Endothelial cell of hepatic sinusoid (primary cell): ENCODE measurements around the gene STRIT1.

Experiments used
- in situ Hi-C: cut with HindIII; loops from 2 replicates; pipeline ENCODE4 v1.10.0; 2017; ENCODE audit warnings: low sequenced_read_pairs

STRIT1 gene

DNA sequence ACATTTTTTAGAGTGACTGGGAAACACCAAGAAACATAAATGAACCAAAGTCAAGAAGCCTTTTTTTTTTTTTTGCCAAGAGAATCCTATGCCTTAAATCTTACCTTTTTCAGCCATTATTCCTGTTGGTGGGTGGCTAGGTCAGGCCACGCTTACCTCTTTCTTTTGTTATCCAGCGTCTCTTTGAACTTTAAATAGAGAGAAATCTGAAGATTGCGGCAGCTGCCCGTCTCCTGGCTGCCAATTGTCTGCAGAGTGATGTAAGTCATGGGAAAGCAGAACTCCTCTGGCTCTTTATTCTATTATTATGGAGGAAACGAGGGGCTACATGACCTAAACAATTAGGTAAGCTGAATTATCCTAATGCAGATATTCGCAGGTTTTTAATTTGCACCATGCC is at the start of gene STRIT1:
Gene STRIT1 (minus strand): TSS at position 168 of the 400 bp plus-strand sequence.
- in situ Hi-C loops: no loop called here

- in situ Hi-C loops: no loop called here
Observed at GRCh38 chr3:155342344-155342743, 48.9 kb upstream of the STRIT1 start.

GRCh38 chr3:155339052-155339451 is 45.6 kb upstream of the STRIT1 start:
- in situ Hi-C loops: loop anchor here (5.0 kb wide), 1 partner anchor 48 kb away; no protein-coding TSS in a partner anchor

- in situ Hi-C loops: loop anchor here (5.0 kb wide), 1 partner anchor 51 kb away; no protein-coding TSS in a partner anchor
Observed at GRCh38 chr3:155335724-155336354, 42.4 kb upstream of the STRIT1 start.

- in situ Hi-C loops: loop anchor here (5.0 kb wide), 1 partner anchor 52 kb away; no protein-coding TSS in a partner anchor
Observed at GRCh38 chr3:155334914-155335723, 41.6 kb upstream of the STRIT1 start.

GRCh38 chr3:155334215-155334913 is 40.9 kb upstream of the STRIT1 start:
- in situ Hi-C loops: no loop called here

DNA sequence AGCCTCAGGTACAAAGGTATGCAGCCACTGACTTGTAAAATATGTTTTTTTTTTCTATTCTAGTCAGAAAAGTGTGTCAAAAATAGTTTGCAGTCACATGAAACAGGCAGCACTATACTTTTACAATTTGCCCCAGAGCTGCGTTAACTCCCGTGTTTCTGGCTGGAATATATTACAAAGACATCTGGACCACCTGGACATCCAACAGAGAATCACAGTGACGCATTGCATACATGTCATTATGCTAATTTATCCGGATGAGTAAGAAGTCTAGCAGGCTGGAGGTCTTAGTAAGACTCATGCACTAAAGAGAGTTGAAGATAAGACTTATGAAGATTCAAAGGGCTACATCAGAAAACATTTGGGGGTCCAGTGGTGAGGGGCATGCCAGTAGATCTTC is 39.2 kb upstream of the STRIT1 start:
- in situ Hi-C loops: no loop called here

GRCh38 chr3:155331078-155331477 is 37.6 kb upstream of the STRIT1 start:
- in situ Hi-C loops: no loop called here

- in situ Hi-C loops: no loop called here
Observed at GRCh38 chr3:155330370-155330769, 36.9 kb upstream of the STRIT1 start.

- in situ Hi-C loops: no loop called here
Observed at GRCh38 chr3:155329513-155330048, 36.1 kb upstream of the STRIT1 start.

- in situ Hi-C loops: no loop called here
Observed at GRCh38 chr3:155327871-155328270, 34.4 kb upstream of the STRIT1 start.

DNA sequence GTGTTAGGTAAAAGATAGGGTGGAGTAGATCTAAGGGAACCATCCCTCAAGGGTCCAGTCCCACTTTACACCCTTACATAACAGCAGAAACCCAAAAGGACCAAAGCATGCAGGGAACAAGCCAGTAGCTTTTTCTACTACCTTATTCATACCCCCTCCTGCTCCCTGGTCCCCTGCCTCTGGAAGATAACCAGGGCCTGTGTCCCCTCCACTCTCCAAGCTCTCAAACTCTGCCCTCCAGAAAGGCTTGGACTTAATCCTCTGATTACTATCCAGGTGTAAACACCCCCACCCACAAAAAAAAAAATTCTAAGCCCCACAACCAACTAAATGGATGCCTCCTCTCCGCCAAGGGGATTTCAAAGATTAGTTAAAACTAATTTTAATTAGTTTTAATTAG is 33.9 kb upstream of the STRIT1 start:
- in situ Hi-C loops: no loop called here

GRCh38 chr3:155326901-155327300 is 33.4 kb upstream of the STRIT1 start:
- in situ Hi-C loops: no loop called here

DNA sequence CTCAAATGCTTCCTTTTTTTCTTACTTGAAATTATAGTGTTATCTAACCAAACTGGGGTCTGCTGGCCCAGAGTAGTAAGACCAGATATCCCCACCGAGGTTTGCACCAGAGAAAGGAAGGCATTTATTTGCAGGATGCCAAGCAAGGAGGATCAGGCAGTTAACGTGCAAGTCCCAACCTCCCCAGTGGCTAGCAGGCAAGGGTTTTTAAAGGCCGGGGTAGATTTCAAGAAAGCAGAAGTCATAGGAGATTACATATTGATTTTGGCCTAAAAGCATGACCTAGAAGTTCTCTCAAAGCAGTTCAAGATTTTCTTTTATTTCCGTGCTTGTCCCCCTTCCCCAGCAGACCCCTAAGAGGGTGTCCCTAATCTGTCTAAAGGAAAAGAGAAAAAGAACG is 32.8 kb upstream of the STRIT1 start:
- in situ Hi-C loops: no loop called here

DNA sequence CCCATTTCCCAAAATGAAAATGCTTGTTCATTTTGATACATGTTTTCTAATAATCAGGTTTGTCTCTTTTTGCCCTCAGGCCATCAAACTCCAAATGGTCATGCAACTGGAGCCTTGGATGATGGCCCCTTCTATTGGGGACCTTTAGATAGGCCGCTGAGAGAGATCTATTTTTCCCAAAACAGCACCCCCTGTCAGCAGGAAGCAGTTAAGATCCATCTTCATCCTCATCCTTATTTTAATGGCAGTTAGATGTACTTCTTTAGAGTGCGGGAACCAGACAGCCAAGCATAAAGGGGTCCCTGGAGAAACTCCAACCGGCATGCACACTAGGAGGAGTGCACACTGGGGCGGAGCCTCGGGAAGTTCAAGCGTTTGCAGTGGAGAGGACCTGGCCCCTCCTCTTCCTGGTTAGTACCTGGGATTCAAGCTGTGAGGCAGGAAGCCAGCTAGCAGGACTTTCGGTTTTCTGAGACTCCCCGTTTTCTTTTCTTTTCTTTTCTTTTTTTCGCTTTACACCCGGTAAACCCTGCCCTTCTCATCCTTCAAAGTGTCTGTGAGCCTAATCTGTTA is 31.9 kb upstream of the STRIT1 start:
- in situ Hi-C loops: no loop called here

DNA sequence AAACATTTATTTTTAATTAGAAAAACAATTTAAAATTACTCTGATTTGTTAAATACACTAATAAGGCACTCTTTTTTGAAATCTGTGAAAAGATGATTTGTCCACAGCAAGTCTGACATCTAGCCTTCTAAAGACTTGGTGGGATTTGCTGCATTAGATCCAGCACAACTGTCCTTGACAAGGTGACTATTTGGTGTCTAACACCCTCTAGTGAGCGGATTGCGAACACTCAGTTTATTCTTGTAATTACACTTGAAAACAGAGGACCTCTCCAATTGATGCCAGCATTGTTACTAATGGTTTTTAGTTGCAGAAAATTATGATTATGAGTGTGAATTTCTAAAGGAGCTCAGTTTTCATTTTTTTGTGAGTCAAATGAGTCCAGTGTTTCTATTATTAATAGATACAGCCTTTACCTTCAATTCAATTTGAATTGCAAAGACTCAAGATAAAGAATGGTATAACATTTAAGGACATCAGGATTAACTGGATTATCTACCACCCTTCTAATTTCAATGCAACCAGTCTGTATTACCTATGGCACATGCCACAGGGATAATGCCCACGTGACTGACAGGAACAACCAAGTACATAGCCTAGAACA is 29.7 kb upstream of the STRIT1 start:
- in situ Hi-C loops: no loop called here

- in situ Hi-C loops: no loop called here
Observed at GRCh38 chr3:155321418-155321817, 27.9 kb upstream of the STRIT1 start.

GRCh38 chr3:155320934-155321333 is 27.5 kb upstream of the STRIT1 start:
- in situ Hi-C loops: no loop called here

DNA sequence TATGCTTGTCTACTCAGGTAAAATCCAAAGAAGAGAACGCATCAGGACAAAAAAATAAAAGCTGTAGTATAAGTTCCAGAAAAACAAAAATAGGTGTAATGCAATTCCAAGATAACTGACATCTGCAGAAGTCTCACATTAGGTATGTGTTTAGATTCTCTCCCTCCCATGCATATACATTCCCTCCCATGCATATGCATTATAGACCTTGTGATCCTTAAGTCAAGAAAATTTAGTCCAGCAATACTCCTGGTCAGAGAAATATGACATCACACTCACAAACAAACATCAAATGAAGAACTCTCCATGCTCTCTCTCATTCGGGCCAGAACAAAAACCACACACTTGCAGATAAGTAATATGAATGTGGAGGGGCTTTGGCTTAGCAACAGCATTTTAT is 25.3 kb upstream of the STRIT1 start:
- in situ Hi-C loops: no loop called here

GRCh38 chr3:155317211-155317610 is 23.7 kb upstream of the STRIT1 start:
- in situ Hi-C loops: no loop called here

GRCh38 chr3:155316426-155316825 is 22.9 kb upstream of the STRIT1 start:
- in situ Hi-C loops: no loop called here
